ENCODE measurements around the gene RHOD.

RHOD gene

GRCh38 chr11:67030976-67031375 lies 25.7 kb upstream of the RHOD start:
- DNase-seq (ENCODE audit: low spot score) = no peak
- TF ChIP-seq CTCF (IDR thresholded peaks at IDR 0.05; ENCODE audit: extremely low read depth, insufficient read depth, missing control alignments) = no peak
- in situ Hi-C loops (cut with MboI; ENCODE audit: low pct_unique_long_range_greater_than_20kb, low sequenced_read_pairs, unreplicated experiment) = no loop called here

GRCh38 chr11:67031791-67032561 lies 24.7 kb upstream of the RHOD start:
- DNase-seq (ENCODE audit: low spot score) = no peak
- in situ Hi-C loops (cut with MboI; ENCODE audit: low pct_unique_long_range_greater_than_20kb, low sequenced_read_pairs, unreplicated experiment) = no loop called here
- no peak for TF ChIP-seq CTCF (IDR thresholded peaks at IDR 0.05; ENCODE audit: extremely low read depth, insufficient read depth, missing control alignments)

- DNase-seq (ENCODE audit: low spot score) = no peak
- in situ Hi-C loops (cut with MboI; ENCODE audit: low pct_unique_long_range_greater_than_20kb, low sequenced_read_pairs, unreplicated experiment) = no loop called here
- no peak for TF ChIP-seq CTCF (IDR thresholded peaks at IDR 0.05; ENCODE audit: extremely low read depth, insufficient read depth, missing control alignments)
These were observed 23.7 kb upstream of the RHOD start for GRCh38 chr11:67032830-67033551.

- TF ChIP-seq CTCF (IDR thresholded peaks at IDR 0.05; ENCODE audit: extremely low read depth, insufficient read depth, missing control alignments) = no peak
- DNase-seq (ENCODE audit: low spot score) = no peak
- in situ Hi-C loops (cut with MboI; ENCODE audit: low pct_unique_long_range_greater_than_20kb, low sequenced_read_pairs, unreplicated experiment) = no loop called here
These were observed 22.9 kb upstream of the RHOD start for GRCh38 chr11:67033661-67034166.

GRCh38 chr11:67034350-67034749 lies 22.3 kb upstream of the RHOD start:
- no peak for TF ChIP-seq CTCF (IDR thresholded peaks at IDR 0.05; ENCODE audit: extremely low read depth, insufficient read depth, missing control alignments)
- in situ Hi-C loops (cut with MboI; ENCODE audit: low pct_unique_long_range_greater_than_20kb, low sequenced_read_pairs, unreplicated experiment) = no loop called here

GRCh38 chr11:67040147-67040546 lies 16.5 kb upstream of the RHOD start:
- in situ Hi-C loops (cut with MboI; ENCODE audit: low pct_unique_long_range_greater_than_20kb, low sequenced_read_pairs, unreplicated experiment) = no loop called here
- no peak for TF ChIP-seq CTCF (IDR thresholded peaks at IDR 0.05; ENCODE audit: extremely low read depth, insufficient read depth, missing control alignments)

More at GRCh38 chr11:67034350-67034749, 22.3 kb upstream of the RHOD start:
- DNase-seq (ENCODE audit: low spot score) = no peak

More at GRCh38 chr11:67040147-67040546, 16.5 kb upstream of the RHOD start:
- no peak for DNase-seq (ENCODE audit: low spot score)
